NCI-H1105 (cell line): Measurements from ENCODE around the gene RBBP8.
A peak's percentile ranks its signal among the peaks of the same experiment; 100 is the strongest.

ENCODE experiments used
- DNase-seq: peaks from one replicate; lab custom pipeline; 2025; lab: John Stamatoyannopoulos, UW

Gene RBBP8

GRCh38 chr18:22999212-22999611, 66.1 kb downstream of the RBBP8 start:
- peak; percentile 18 for DNase-seq

- no peak for DNase-seq
Observed at GRCh38 chr18:22999647-23000046, 66.5 kb downstream of the RBBP8 start.

GRCh38 chr18:23003289-23003688, 70.2 kb downstream of the RBBP8 start:
- no peak for DNase-seq

GRCh38 chr18:23012249-23012648, 79.1 kb downstream of the RBBP8 start:
- no peak for DNase-seq

GRCh38 chr18:23020555-23021294, 87.6 kb downstream of the RBBP8 start:
- DNase-seq: no peak

- DNase-seq: no peak
Observed at GRCh38 chr18:23021623-23022022, 88.5 kb downstream of the RBBP8 start.

- no peak for DNase-seq
Observed at GRCh38 chr18:23032030-23032582, 99.0 kb downstream of the RBBP8 start.

- no peak for DNase-seq
Observed at GRCh38 chr18:23033056-23033455, 99.9 kb downstream of the RBBP8 start.

- no peak for DNase-seq
Observed at GRCh38 chr18:23036660-23037201, 103.6 kb downstream of the RBBP8 start.

GRCh38 chr18:23037646-23038045, 104.5 kb downstream of the RBBP8 start:
- DNase-seq: no peak

GRCh38 chr18:23038712-23039111, 105.6 kb downstream of the RBBP8 start:
- no peak for DNase-seq

GRCh38 chr18:23042133-23042532, 109.0 kb downstream of the RBBP8 start:
- DNase-seq: no peak

GRCh38 chr18:23043803-23044376, 110.8 kb downstream of the RBBP8 start:
- DNase-seq: no peak

GRCh38 chr18:23049698-23050373, 116.7 kb downstream of the RBBP8 start:
- DNase-seq: no peak

- DNase-seq: no peak
Observed at GRCh38 chr18:23053776-23054457, 120.8 kb downstream of the RBBP8 start.

GRCh38 chr18:23054553-23054952, 121.4 kb downstream of the RBBP8 start:
- DNase-seq: no peak

GRCh38 chr18:23056315-23056714, 123.2 kb downstream of the RBBP8 start:
- DNase-seq: no peak

- DNase-seq: no peak
Observed at GRCh38 chr18:23057096-23057495, 124.0 kb downstream of the RBBP8 start.

- no peak for DNase-seq
Observed at GRCh38 chr18:23058746-23059415, 125.8 kb downstream of the RBBP8 start.

- no peak for DNase-seq
Observed at GRCh38 chr18:23059541-23060465, 126.7 kb downstream of the RBBP8 start.
